22Rv1 (cell line): ENCODE data around the gene PMPCA.

Experiments
- ZFX ChIP-seq: fragments of 450-650 bp; IDR thresholded peaks from 2 replicates; pipeline ENCODE4 v1.6.1; 2017; ENCODE audit warnings: antibody characterized with exemption, borderline replicate concordance
- TF ChIP-seq, protein P1 (sequence below): fragments of 450-650 bp; IDR thresholded peaks from 2 replicates; pipeline ENCODE4 v1.5.1; 2017; ENCODE audit warnings: mild to moderate bottlenecking

DNA sequence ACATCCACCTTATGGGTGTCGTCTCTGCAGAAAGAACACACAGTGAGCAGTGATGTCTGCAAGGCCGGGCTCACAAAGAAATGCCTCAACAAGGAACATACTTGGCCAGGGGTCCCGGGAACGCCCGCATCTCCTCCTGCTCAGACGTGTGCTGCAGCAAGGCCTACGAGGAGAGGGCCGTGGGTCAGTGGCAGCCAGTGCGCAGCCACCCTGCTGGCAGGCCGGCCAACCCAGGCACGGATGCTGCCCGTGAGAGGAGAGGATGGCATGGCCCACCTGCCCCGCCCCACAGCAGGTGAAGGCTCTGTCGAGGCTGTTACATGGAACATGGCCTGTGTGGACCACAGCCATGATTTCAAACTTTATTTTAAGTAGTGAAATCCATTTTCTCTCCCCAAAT is 53.1 kb downstream of the PMPCA start:
- TF ChIP-seq, protein P1, sequence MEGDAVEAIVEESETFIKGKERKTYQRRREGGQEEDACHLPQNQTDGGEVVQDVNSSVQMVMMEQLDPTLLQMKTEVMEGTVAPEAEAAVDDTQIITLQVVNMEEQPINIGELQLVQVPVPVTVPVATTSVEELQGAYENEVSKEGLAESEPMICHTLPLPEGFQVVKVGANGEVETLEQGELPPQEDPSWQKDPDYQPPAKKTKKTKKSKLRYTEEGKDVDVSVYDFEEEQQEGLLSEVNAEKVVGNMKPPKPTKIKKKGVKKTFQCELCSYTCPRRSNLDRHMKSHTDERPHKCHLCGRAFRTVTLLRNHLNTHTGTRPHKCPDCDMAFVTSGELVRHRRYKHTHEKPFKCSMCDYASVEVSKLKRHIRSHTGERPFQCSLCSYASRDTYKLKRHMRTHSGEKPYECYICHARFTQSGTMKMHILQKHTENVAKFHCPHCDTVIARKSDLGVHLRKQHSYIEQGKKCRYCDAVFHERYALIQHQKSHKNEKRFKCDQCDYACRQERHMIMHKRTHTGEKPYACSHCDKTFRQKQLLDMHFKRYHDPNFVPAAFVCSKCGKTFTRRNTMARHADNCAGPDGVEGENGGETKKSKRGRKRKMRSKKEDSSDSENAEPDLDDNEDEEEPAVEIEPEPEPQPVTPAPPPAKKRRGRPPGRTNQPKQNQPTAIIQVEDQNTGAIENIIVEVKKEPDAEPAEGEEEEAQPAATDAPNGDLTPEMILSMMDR: no peak
- TF ChIP-seq ZFX: no peak
